UCSD-AML1 (cell line): ENCODE results near the gene FAM120B.
"Not testable (repeated sequence)": the region's sequence is repeated elsewhere in the genome, so short reads cannot be mapped to it uniquely, and the experiment has no call there.

ENCODE experiments used
- DNase-seq: peaks from one replicate; lab custom pipeline; 2025; ENCODE audit not compliant: unreplicated experiment; lab: John Stamatoyannopoulos, UW

The FAM120B gene

GRCh38 chr6:170355190-170355589, 48.6 kb downstream of the FAM120B start:
- not testable (repeated sequence) for DNase-seq

DNA sequence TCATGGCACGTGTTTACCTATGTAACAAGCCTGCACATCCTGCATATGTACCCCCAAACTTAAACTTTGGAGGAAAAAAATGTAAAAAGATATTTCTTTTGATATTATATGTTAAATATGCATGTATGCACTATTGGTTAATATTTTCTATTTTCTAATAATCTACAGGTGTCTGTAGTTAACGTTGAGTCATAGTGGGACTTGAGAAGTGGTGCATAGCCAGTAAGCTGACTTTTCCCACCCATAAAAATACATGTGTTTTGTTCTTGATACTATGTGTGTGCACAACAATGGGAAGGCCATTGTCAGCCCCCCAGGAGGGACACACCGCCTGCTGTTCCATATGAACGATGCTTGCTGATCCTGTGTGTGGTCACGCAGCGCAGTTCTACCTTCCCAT, 49.1 kb downstream of the FAM120B start:
- DNase-seq = no peak

DNA sequence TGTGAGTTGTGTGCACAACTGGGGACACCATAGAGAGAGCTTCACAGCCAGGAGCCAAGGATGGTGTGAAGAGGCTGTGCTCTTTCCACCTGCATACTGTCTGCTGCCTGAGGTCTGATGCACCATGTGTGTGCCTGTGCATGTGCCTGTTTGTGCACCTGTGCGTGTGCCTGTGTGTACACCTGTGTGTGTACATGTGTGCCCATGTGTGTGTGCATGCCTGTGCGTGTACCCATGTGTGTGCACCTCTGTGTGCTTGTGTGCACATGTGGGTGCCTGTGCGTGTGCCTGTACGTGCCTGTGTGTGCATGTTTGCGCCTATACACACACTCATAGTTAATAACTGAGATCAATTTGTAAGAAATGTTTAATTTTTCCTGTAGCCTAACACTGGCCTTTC, 51.3 kb downstream of the FAM120B start:
- DNase-seq = no peak

DNA sequence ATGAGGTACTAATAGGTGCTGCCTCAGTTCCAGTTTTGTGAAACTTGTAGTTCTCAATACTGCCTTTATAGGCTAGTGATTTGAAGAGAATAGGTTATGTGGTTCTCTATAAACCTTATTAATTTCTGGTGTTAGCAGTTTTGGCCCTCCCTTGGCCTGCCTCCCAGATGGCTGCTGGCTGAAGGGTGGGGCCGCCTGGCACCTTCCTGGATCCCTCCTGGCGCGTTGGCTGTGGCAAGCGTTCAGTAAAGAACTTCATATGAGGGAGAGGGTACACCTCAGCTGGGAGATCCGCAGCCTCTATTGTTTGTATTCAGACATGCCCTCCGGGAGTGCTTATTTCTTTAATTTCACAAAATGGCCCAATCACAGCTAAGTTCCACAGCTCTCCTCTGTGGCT, 51.9 kb downstream of the FAM120B start:
- DNase-seq = no peak

DNA sequence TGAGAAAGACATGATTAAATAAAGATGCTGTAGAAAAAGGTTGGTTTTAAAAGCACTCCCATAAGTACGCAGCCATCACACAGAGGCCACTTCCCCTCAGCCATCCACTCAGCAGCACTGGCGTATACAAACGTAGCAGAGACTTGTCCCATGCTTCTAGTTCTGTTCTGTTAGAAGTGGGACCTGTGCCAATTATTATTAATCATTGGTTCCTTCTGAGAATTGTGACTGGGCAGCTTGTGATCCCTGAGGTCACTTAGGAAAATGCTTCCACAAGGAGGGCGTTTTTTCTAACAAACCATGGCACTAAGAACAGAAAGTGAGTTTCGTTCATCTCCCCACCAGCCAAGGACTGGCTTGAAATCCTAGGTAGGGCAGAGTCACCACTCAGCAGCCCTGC, 53.9 kb downstream of the FAM120B start:
- DNase-seq = no peak

DNA sequence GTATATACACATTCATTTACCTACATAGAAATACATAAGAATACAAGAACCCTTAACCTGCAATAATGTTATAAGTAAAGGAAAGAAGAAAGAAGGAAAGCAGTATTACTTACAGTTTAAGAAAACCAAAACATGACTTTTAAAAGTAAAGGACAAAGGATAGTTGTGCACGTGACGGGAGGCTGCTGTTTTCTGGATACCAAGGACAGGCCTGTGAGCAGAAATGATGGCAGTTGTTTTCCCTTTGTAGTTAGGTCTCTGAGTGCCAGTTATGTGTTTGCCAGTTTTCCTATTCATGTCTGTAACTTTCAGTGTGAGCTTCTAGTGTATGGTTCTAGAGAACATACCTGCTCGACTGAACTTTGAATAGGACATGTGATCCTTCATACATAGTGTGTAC, 54.8 kb downstream of the FAM120B start:
- DNase-seq = no peak

DNA sequence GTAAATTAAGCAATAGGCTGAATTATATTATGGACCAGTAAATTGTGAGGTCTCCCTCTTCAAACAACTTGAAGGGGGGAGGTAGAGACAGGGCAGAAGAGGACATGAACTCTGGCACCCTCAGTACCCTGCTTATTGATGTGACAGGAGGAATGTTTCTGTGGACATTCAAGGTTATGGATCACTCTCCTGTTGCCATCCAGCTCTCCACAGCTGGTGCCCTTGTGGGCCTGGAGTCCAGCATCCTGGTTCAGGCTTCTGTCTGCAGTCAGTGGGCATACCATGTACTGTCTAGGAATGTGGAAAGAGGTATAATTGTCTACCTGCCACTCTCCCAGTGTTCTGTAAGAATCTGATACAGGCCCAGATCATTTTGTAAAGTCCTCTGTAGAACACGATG, 55.6 kb downstream of the FAM120B start:
- DNase-seq = no peak

DNA sequence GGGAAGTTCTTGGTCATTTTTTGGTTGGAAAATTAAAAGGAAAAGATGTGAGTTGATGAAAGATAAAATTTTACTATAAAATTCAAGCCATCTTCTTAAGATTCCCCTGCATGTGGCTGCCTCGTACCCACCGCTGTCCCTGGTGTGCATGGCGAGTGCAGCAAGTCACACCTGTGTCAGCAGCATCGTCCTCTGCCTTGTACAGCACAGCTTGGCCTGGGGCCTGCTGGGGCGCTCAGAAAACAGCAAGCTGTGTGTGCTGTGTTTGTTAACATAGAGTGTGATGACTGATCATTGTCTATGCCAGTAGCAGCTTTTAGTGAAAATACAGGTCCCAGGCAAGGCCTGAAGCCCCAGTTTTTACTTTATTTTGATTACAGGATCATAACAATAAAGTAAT, 56.7 kb downstream of the FAM120B start:
- DNase-seq = no peak

DNA sequence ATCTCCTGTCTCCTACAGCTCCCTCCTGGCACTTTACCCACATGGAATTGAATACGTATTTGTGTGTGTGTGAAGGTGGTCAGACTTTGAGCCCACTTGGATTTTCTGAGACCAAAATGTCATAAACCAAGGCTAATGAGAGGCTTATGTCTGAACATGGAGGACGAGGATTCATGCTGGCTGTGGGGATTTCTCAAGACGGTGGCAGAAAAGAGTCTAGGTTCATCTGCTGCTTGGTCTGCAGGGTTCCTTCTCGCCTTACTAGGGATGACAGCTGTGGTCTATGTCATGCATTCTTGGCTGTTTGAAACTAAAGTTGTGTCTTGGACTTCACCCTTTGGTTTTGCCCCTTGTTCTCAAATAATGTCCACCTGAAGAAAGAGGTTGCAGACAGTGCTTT, 58.6 kb downstream of the FAM120B start:
- no peak for DNase-seq

GRCh38 chr6:170365593-170365992, 59.0 kb downstream of the FAM120B start:
- DNase-seq = no peak

- no peak for DNase-seq
Observed at GRCh38 chr6:170366248-170366960, 59.8 kb downstream of the FAM120B start.

DNA sequence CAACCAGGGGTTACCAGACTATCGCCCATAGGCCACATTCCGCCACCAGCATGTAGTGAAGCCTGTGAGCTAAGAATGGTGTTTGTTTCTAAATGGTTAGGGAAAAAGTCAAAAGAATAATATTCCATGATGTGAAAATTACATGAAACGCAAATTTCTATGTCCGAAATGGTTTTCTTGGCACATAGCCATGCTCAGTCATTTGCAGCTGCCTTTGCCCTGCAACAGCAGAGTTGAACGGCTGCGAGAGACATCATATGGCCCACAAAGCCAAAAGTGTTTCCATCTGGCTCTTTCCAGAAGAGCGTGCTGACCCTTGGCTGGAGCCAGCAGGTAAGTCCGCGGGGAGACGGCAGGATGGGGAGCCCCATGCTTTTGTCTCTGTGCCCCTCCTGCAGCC, 60.7 kb downstream of the FAM120B start:
- DNase-seq = no peak

DNA sequence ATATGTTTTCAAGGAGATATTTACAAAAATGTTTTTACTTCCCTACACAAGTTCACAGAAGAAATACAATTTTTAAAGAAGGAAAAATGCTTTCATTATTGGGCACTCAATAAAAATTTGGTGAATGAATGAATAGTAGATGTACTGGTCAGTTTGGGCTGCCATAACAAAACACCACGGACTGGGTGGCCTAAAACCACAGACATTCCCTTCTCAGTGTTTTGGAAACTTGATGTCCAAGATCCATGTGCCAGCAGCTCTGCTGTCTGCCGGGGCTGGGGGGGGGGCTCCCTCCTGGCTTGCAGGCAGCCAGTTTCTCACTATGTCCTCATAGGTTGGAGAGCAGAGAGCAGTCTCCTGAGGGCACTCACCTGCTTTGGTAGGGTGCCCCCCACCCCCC, 62.0 kb downstream of the FAM120B start:
- DNase-seq = no peak

- DNase-seq = no peak
Observed at GRCh38 chr6:170369403-170369802, 62.8 kb downstream of the FAM120B start.

- no peak for DNase-seq
Observed at GRCh38 chr6:170370416-170370815, 63.9 kb downstream of the FAM120B start.

- DNase-seq = no peak
Observed at GRCh38 chr6:170371080-170371479, 64.5 kb downstream of the FAM120B start.

DNA sequence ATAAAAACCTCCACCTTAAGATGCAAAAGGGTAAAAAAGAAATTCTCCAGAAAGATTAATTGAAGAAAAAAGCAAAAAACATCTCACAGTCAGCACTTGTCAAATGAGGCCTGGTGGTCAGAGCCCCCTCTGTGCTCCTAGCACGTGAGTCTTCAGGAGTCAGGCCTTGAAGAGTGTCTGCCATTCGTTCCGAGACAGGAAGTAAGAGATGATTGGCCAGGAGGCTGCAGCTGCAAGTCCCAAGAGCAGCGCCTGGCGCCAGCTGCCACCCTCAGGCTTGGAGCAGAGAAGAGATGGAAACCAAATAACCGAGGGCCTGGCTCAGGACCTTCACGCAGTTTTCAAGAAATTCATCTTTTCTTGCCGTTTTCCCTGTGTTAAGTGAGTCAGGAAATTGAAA, 65.0 kb downstream of the FAM120B start:
- DNase-seq = no peak

- no peak for DNase-seq
Observed at GRCh38 chr6:170372380-170373325, 66.1 kb downstream of the FAM120B start.

GRCh38 chr6:170374571-170375444, 68.2 kb downstream of the FAM120B start:
- DNase-seq = no peak

GRCh38 chr6:170375661-170376060, 69.1 kb downstream of the FAM120B start:
- no peak for DNase-seq

DNA sequence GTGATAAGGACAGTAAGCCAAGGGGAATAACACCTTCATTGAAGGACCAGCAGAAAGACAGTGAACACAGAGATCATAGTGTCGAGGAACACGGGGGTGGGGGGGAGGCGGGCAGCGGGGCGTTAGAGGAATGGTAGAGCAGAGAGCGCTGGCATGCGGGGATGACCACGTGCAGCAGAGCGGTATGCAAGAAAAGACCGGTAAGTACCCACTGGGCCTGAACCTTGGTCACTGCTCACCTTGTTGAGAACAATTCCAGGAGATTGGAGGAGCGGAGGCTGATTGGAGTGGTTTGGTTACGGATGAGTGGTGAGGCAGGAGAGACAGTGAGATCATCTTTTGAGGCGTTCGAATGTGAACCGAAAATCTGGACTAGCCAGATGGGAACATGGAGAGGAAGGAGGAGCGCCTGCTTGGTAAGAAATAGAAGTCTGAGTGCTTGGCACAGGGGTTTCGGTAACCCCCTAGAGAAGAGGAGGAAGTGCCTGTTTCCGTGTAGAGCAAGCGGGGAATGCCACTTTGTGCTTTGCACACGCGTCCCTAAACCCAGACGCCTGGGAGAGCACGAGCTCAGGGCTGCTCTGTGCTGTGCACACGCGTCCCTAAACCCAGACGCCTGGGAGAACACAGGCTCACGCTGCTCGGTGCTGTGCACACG, 70.0 kb downstream of the FAM120B start:
- no peak for DNase-seq
